GM18867 (cell line): ENCODE data around the gene PDGFRB.

Source experiments
- ATAC-seq: cut with Tn5 transposase; IDR thresholded peaks from one replicate; pipeline ENCODE4 v1.9.1; 2021; ENCODE audit warnings: mild to moderate bottlenecking, moderate library complexity; ENCODE audit not compliant: unreplicated experiment

PDGFRB gene

DNA sequence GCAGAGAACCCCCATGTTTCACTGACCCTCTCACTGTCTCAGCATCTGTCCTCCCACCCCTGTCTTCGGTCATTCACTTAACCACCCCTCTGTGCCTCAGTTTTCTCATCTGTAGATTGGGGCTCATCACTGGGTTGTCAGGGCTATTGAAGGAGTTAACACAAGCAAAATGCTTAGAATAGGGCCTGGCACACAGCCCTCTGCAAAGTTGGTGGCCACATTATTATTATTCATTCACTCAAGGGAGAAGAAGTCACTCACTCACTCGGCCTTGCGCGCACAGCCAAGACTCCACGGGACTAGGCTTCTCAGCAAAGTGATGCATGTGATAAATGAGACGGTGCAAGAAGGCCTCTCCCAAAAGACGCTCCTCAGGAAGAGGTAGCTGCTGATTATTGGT is 8.0 kb downstream of the PDGFRB start:
- no peak for ATAC-seq

GRCh38 chr5:150146862-150147601 is 8.6 kb downstream of the PDGFRB start:
- no peak for ATAC-seq

DNA sequence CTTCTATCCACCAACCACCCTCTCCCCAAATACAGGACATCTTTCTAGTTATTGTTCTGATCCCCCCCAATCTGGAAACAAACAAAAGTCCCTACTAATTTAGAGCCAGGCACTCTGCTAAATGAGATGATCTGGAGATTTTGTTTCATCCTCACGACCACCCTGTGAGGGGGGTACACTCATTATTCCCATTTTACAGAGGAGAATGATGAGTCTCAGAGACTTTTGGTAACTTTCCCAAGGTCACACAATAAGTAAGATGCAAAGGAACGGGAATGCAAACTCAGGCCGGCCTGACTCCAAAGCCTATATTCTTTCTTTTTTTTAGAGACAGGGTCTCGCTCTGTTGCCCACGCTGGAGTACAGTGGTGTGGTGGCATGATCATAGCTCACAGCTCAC is 9.4 kb downstream of the PDGFRB start:
- ATAC-seq, result no peak

- no peak for ATAC-seq
These were observed 10.8 kb downstream of the PDGFRB start for GRCh38 chr5:150144879-150145278.

DNA sequence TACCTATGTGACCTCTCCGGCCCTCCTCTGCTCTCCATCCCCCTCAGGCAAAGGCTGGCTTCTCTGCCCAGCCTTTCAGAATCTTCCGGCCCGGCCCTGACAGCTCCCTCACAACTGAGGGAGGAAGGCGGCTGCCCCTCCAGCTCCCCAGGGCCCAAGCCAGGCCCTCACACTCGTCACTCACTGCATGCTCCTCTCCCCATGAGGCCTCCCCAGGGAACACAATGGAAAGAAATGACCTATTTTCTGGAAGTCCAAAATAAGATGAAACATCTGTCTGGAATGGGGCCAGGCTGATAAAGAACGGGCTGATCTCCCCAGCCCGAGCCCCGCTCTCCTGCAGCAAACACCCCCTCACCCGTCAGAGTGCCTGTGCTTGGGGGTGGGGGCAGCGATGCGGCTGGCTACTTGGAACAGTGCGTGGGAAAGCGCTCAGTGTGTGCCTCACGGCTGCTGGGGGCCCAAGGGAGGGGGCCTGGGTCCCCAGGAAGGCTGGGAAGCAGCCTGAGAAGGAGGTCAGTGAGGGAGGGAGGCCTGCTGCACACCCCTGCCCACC is 11.3 kb downstream of the PDGFRB start:
- ATAC-seq, result no peak

DNA sequence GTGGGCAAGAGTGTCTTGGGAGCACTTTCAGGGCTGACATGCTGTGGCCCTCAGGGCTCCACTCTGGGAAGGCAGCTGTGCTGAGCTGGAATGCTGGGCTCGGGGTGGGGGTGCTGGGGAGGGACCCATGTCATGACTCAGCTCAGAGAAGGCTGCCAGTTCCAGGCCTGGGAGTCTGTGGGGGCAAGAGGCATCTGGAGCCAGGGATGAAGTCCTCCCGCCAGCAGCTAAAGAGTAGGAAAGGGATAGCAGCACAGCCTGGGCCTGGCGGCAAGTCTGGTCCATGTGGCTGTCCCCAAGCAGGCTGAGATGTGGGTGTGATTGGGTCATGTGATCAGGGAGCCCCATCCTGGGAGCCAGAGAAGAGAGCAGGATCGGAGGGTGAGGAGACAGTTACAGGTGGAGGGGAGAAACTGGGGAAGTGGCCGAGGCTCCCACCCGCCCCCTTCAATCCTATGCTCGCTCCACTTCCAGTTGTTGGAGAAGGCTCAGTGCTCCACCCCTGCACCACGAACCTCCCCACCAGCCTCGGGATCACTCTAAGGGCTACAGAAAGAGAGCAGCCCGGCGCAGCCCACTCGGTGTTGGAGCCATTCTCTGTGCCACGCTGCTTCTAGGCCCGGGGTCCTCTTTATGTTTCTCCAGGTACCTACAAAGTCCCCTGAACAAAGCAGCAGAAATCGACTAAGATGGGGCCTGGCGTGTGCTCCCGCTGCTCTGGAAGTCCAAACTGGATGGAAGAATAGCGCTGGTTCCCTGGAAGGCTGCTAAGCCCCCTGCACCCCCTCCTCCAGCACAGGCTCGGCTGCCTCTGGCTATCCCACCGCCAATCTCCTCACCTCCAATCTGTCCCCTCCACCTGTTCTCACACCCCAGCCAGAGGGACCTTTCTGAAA is 12.0 kb downstream of the PDGFRB start:
- no peak for ATAC-seq

GRCh38 chr5:150142959-150143349 is 12.7 kb downstream of the PDGFRB start:
- ATAC-seq, result no peak

DNA sequence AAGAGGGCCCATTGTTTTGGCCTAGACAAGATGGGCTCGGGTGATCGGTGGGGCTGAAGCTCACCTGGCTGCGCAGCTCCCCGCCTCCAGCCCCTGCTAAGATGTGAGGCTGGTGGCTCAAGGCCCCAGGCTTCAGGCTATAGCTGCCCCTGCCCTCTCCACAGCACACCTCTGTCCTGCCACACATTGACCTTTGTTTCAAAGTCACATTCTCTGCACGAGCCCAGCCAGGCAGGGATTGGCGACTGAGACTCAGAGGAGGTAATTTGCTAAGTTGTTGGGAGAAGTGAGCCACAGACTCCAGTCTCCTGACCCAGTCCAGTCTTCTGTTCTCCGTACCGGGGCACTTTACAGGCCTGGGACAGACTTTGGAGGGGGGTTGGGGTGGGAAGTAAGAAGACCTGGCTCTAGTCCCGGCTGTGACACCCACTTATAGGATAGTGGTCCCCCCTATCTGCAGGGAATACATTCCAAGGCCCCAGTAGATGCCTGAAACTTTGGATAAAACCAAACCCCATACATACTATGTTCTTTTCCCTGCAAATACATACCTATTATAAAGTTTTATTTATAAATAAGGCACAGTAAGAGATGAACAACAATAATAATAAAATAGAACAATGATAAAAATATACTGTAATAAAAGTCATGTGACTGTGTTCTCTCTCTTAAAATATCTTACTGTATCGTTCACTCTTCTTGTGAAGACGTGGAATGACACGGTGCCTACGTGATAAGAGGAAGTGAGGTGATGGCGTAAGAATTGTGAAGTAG is 13.3 kb downstream of the PDGFRB start:
- no peak for ATAC-seq

DNA sequence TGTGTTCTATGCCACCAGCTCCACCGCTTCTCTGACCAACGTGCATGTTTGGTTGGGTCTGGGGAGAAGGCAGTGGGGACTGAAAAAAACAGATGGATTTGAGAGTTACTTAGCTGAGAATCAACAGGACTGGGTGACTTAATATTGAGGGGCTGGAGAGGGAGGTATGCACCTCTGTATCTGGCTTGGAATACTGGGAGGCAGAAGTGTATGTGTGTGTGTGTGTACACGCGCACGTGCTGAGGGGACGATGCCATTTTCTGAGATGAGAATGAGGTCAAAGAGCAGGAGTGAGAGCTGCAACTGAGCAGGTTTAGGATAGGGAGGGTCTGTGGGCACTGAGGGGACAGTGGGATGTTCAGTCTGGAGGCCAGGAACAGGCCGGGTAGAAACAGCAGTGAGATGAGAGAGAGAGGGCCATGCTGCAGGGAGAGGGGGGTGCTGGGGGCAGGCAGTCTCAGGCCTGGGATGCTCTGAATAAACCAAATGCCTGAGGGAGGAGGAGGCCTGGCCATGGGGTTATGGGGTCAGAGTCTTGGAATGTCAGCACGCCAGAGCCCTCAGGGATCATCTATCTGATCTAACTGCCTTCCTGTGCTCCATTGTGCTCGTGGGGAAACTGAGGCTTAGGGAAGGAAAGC is 14.0 kb downstream of the PDGFRB start:
- ATAC-seq, result no peak

DNA sequence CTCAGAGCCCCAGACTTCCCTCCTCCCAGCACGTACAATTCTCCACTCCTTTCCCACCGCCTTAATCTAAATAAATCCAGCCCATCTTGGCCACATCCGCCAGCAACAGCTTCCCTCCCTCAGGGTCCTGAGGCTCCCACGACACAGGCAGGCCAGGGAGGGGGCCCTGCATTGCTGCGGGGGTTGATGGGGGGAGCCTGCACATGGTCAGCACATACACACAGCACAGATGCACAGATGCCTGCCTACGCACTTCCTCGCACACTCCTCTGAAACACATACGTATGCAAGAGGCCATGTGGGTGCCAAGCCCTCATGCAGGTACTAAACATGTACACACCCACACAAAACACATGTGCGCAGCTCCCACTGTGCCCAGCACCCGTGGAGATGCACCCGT is 14.8 kb downstream of the PDGFRB start:
- no peak for ATAC-seq

GRCh38 chr5:150139334-150139733 is 16.3 kb downstream of the PDGFRB start:
- no peak for ATAC-seq

DNA sequence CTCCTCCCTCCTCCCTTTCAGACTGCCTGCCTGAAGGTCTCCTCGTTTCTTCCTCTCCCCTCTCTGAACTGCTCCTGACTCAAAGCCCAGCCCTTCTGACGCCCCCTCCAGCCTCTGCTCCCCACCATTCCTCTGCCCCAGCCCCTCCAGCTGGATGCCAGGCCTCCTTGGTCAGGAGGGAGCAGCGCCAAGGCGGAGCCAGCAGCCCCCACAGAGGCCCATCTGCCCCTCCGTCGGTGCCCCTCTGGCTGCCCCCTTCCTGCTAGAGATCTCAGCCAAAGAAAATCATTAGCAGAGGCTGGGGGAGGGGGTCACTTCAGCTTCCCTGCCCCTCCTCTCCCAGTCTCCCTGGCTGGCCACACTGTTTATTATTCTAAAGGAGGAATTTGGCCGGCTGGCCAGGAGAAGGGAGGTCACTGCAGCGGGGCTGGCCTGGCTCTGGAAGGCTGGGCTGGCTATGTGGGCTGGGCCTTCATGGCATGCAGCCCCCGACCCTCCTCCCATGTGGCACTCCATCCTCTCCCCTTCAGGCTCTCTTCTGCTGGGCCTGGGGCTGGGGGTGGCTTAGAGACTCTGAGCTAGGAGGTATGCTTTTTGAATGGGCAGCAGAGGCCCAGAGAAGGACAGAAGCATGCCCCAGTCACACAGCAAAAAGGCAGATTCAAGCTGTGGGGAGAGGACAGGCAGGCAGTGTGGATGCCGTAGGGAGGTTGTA is 16.9 kb downstream of the PDGFRB start:
- no peak for ATAC-seq

GRCh38 chr5:150137997-150138396 is 17.6 kb downstream of the PDGFRB start:
- ATAC-seq, result no peak

DNA sequence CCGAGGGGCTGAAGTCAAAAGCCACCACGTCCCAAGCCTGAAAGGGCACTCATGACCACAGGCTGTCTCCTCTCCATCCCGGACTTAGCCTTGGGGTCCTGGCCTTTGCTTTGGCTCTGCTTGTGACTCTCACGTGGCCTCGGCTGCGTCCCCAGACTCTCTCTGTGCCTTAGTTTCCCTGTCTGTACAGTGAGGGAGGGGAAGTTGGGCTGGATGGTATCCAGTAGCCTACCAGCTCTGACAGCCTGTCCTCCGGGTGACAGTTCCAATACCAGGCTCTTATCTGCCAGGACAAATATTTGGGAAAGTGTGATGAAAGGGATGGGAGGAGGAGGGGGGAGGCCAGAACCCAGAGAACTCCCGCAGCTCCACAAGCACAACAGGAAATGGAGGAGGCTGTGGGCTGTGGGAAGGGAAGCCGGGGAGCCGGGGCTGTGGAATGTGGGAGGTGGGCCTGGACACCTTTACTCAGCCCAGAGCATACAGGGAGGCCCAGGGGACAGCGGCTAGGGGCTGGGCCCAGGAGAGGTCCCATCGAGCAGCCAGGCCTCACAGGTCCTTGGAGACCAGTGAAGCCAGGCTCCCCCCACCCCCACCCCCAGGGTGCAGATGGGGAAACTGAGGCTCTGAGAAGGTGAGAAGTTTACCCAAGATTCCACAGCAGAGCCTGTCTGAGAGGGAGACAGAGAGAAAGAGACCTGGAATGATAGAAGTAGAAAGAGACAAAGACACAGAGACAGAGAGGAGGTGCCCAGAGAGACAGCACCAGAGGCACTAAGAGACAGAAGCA is 18.3 kb downstream of the PDGFRB start:
- ATAC-seq, result no peak

DNA sequence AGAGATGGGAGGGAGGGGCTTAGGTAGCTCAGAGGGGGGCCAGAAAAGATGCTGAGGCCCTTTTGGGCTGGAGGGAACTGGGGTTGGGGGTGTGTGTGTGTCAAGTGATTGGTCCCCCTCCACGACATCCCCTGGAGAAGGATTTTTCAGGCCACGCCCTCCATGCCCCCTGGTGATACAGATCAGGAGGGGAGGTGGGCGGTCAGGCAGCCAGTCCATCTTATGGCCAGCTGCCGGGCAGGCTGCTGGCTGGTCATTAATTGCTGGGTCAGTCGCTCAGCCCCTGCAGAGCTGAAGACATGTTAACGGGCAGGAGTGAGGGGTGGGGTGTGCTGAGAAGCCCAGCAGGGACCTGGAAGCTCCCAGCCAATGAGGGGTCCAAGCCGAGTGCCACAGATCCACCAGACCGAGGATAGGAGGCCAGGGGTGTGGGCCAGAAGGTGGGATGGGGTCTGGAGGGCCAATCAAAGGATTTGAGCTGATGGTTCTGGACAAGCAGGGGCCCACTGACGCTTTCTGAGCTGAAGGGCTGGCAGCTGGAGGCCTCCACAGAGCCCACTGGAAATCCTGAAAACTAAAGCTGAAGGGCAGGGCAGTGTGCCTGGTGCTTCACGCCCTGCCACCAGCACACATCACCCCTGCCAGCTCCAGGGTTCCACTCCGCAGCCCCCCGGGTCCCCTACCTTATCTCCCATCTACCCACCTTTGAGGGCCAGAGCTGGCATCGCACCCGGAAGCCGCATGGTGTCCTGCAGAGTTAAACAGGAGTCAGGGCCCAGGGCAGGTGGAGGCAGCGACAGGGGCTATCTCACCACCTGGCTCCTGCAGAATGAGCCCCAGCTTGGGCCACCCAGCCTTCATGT is 19.1 kb downstream of the PDGFRB start:
- no peak for ATAC-seq

DNA sequence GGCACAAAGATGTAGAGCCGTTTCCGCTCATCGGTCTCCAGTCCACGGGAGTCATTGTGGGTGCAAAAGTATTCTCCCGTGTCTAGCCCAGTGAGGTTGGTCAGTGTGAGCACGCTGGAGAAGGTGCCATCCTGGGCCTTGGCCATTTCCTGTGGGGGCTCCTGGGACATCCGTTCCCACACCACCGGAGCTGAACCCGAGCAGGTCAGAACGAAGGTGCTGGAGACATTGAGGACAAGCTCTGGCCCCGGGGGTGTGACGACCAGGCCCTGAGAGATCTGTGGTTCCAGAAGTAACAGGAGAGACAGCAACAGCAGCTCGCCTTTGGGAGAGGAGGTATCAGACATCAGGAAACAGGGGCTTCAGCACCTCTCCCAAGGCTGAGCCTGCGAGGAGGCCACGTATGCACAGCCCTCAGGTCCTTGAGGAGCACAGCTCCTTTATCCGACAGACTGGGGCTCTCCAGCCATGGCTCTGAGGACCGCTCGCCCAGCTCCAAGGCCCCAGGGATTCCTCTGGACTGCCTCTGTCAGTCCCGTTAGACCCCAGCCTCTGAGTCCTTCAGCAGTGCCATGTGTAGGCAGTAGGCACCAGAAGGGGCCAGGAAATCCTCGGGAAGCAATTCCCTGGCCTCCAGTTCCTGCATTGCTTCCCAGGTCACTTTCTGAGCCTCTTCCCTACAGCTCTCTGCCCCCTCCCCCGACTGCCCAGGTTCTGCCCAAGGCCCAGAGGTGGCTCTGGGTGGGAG is 19.9 kb downstream of the PDGFRB start:
- no peak for ATAC-seq

GRCh38 chr5:150134198-150134588 is 21.5 kb downstream of the PDGFRB start:
- ATAC-seq, result no peak
